PC-3 (cell line): ENCODE data around the gene MDP1.

Experiments used
- CTCF ChIP-seq: fragments of 300-600 bp; sonication (generic); conservative IDR thresholded peaks from 2 replicates; pipeline ENCODE4 v1.5.1; 2017; ENCODE audit warnings: antibody characterized with exemption, low read depth, mild to moderate bottlenecking, low read length
- EZH2 ChIP-seq: fragments of 300-600 bp; sonication (generic); IDR thresholded peaks from one replicate; pipeline ENCODE4 v1.6.1; 2017; ENCODE audit warnings: antibody characterized with exemption, mild to moderate bottlenecking, low read length; ENCODE audit not compliant: unreplicated experiment

- TF ChIP-seq CTCF (no peak), EZH2 (no peak)
Measured at GRCh38 chr14:24262821-24263733, 47.2 kb upstream of the MDP1 start, which contains the start of gene TGM1.
